Lung (tissue), 12 donors: ENCODE measurements around the gene RPL26. TPM values are rescaled to one million over a fixed set of nuclear protein-coding genes. Genes with fewer than 3 reads are reported as not detected.

Experiments
- ATAC-seq: fragments of 200-7000 bp; cut with Tn5 transposase; one replicate; pipeline ENCODE4 v1.9.1; 2020; ENCODE audit warnings: moderate number of reproducible peaks; ENCODE audit not compliant: insufficient read depth, low FRiP score
- DNase-seq, 3 donors: peaks; one replicate each; pipeline ENCODE4 v3.0.0-alpha.2; 2013 to 2017
- H3K27ac ChIP-seq, 2 donors: one replicate each; pipeline ENCODE4 v1.5.1; 2013; ENCODE audit warnings: mild to moderate bottlenecking in 2 of 2, moderate library complexity in 2 of 2, control low read depth in 1 of 2, inconsistent platforms in 1 of 2, low read depth in 1 of 2, low read length in 1 of 2
- H3K27me3 ChIP-seq, 3 donors: one replicate each; pipeline ENCODE4 v1.5.1; 2013; ENCODE audit warnings: low read length in 2 of 3; ENCODE audit not compliant: control insufficient read depth in 3 of 3, insufficient read depth in 3 of 3
- H3K36me3 ChIP-seq, 4 donors: one replicate each; pipeline ENCODE4 v1.5.1; 2013; ENCODE audit warnings: low read length in 4 of 4, mild to moderate bottlenecking in 1 of 4, moderate library complexity in 1 of 4; ENCODE audit not compliant: control insufficient read depth in 4 of 4, insufficient read depth in 4 of 4
- H3K4me1 ChIP-seq, 5 donors: one replicate each; pipeline ENCODE4 v1.5.1; 2013; ENCODE audit warnings: low read length in 5 of 5, mild to moderate bottlenecking in 2 of 5, moderate library complexity in 1 of 5; ENCODE audit not compliant: control insufficient read depth in 5 of 5, insufficient read depth in 5 of 5
- H3K4me3 ChIP-seq: one replicate; pipeline ENCODE4 v1.5.1; 2013; ENCODE audit warnings: mild to moderate bottlenecking, control low read depth, moderate library complexity
- H3K9ac ChIP-seq, 2 donors: one replicate each; pipeline ENCODE4 v1.5.1; 2013; ENCODE audit warnings: low read length in 2 of 2, control low read depth in 1 of 2; ENCODE audit not compliant: insufficient read depth in 1 of 2
- H3K9me3 ChIP-seq, 4 donors: one replicate each; pipeline ENCODE4 v1.5.1; 2013; ENCODE audit warnings: low read length in 3 of 4, mild to moderate bottlenecking in 1 of 4, moderate library complexity in 1 of 4; ENCODE audit not compliant: control insufficient read depth in 4 of 4, insufficient read depth in 3 of 4
- CTCF ChIP-seq: IDR thresholded peaks from 2 replicates; pipeline ENCODE4 v1.5.1; 2012; ENCODE audit warnings: mild to moderate bottlenecking; ENCODE audit errors: control extremely low read depth, extremely low read depth
- WGBS, 2 donors: extraction: QIAGEN DNeasy Blood & Tissue Kit; methylation state at CpG; one replicate each; pipeline ENCODE4 v1.1.7; 2013; 5-methylcytosine and 5-hydroxymethylcytosine counted together
- polyA plus RNA-seq, 2 donors: library from polyadenylated mRNA; stranded (reverse); fragments of 200-250 nt; gene quantifications; one replicate each; pipeline ENCODE4 v1.2.1, GENCODE V29; 2013
- total RNA-seq, 2 donors: library from RNA; depleted of rRNA in 1 of 2; stranded (reverse); fragments of >200 nt in 1 of 2; gene quantifications; one replicate each; pipeline ENCODE4 v1.2.1, GENCODE V29; 2014 to 2021
- donor health status: control.
- donor health status: control.
- donor health status: Bipolar disorder and iron deficiency.
- donor health status: healthy.
- donor health status: DM: yes; HTN: yes; CAD: no.

The RPL26 gene
- total and polyA plus RNA-seq, 4 donors, result 1,016 to 2,820 (median 2,607) TPM

- Histone ChIP-seq H3K27me3 (no peaks in the 10 kb centered on the region), H3K9ac (no peak overlapping the region), H3K4me3 (no peak overlapping the region), H3K9me3 (no peaks in the 10 kb centered on the region), H3K4me1 (peaks cover 0 to 2% (median 0%) of the 10 kb centered on the region in 5 donors), H3K27ac (no peak overlapping the region), H3K36me3 (no peaks in the 10 kb centered on the region)
- DNase-seq, result no peak
- 82 to 86% methylated on average over 11 of the region's 11 CpGs for WGBS, 2 donors
- ATAC-seq, result no peak
- no peak for TF ChIP-seq CTCF
These were observed 22.6 kb upstream of the RPL26 start for GRCh38 chr17:8405499-8406016.

- no peak for ATAC-seq
These were observed 20.0 kb upstream of the RPL26 start for GRCh38 chr17:8402921-8403536.

GRCh38 chr17:8401107-8401506 lies 18.1 kb upstream of the RPL26 start:
- no peaks in the 10 kb centered on the region for H3K36me3 ChIP-seq
- H3K4me1 ChIP-seq, result peaks cover 0 to 2% (median 0%) of the 10 kb centered on the region in 5 donors
- no peak for DNase-seq
- H3K9ac ChIP-seq, result no peak overlapping the region
- no peak for TF ChIP-seq CTCF
- H3K27me3 ChIP-seq, result peaks cover 0 to 8% (median 5%) of the 10 kb centered on the region in 3 donors
- WGBS, 2 donors, result 84 to 96% methylated on average over 2 of the region's 2 CpGs
- no peak for ATAC-seq
- H3K4me3 ChIP-seq, result no peak overlapping the region
- no peak overlapping the region for H3K27ac ChIP-seq
- no peaks in the 10 kb centered on the region for H3K9me3 ChIP-seq

More at GRCh38 chr17:8402921-8403536, 20.0 kb upstream of the RPL26 start:
- H3K9ac ChIP-seq, result no peak overlapping the region
- H3K27ac ChIP-seq, result no peak overlapping the region
- no peak for TF ChIP-seq CTCF
- no peaks in the 10 kb centered on the region for H3K36me3 ChIP-seq
- 81 to 89% methylated on average over 11 of the region's 11 CpGs for WGBS, 2 donors
- no peak overlapping the region for H3K4me3 ChIP-seq
- H3K9me3 ChIP-seq, result no peaks in the 10 kb centered on the region
- H3K4me1 ChIP-seq, result peaks cover 0 to 2% (median 0%) of the 10 kb centered on the region in 5 donors
- peaks cover 0 to under 1% (median 0%) of the 10 kb centered on the region in 3 donors for H3K27me3 ChIP-seq
- DNase-seq, result no peak

GRCh38 chr17:8398980-8399379 lies 16.0 kb upstream of the RPL26 start:
- Histone ChIP-seq H3K9me3 (no peaks in the 10 kb centered on the region), H3K4me3 (no peak overlapping the region), H3K27ac (no peak overlapping the region), H3K4me1 (peaks cover 0 to 2% (median 0%) of the 10 kb centered on the region in 5 donors), H3K27me3 (peaks cover 0 to 13% (median 11%) of the 10 kb centered on the region in 3 donors), H3K36me3 (no peaks in the 10 kb centered on the region), H3K9ac (no peak overlapping the region)
- DNase-seq, result no peak
- TF ChIP-seq CTCF, result no peak
- no peak for ATAC-seq
- WGBS, 2 donors, result 66 to 73% methylated on average over 6 of the region's 6 CpGs
